HG02981 (cell line): ENCODE data around the gene TAL1.

Experiments used
- ATAC-seq: cut with Tn5 transposase; IDR thresholded peaks from one replicate; pipeline ENCODE4 v1.9.1; 2021; ENCODE audit warnings: mild to moderate bottlenecking, moderate library complexity; ENCODE audit not compliant: unreplicated experiment

Gene TAL1

GRCh38 chr1:47189844-47190508 lies 42.0 kb downstream of the TAL1 start, which contains the start of gene PDZK1IP1:
PDZK1IP1 (minus strand) TSS chr1:47190036; CDS start chr1:47189932, 104 bp downstream.
- ATAC-seq, result no peak

DNA sequence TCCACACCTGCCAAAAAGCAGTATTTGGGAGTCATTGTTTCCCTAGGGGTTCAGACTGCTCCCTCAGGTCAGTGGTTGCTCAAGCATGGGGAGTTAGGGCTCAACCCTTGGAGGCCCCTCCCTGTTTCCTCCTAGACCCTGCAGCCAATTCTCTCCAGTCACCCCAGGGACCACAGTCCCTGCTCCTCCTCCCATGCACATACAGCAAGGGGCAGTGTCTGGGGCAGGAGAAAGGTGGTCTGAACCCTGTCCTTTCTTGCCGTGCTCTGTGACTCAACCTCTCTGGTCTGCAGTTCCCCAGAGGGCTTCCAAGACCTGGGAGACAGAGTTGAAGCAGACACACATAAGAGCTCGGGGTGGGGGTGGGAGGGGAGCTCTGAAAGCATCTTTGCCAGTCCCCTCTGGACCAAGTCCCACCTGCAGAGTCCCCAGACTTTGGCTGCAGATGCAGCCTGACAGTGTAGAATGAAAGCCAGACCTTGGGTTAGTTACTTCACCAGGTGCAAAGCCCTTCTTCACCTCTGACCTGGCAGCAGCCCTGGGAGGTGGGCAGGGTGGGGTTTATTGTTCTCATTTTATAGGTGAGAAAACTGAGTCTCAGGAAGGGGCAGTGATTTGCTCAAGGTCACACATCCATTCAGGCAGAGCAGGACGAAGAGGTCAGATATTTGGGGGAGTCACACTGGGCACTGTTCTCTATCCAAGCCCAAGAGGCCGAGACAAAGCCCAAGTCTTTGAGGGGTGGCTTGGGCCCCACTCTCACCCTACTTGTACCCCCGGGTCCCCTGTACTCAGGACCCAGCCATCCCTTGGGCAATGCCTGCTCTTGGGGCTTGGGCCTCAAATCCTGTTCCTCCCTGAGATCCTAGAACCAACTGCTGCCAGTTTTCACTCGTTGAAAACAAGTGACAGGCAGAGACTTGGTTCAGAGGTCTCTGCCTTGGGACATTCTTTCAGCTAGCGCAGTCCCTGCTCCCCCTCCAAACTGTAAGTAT lies 42.9 kb downstream of the TAL1 start:
- ATAC-seq, result no peak

DNA sequence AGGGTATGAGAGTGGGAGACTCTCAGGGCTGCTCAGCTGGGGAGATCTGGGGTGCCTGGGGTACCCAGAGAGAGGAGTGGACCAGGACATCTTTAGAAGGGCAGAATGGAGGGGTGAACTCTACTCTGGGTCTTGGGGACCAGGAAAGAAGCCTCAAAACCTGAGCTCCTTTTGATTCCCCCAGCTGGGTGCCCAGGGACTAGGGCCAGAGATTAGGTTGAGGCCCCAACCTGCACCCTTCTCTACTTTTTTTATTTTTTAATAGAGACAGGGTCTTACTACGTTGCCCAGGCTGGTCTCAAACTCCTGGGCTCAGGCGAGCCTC lies 44.1 kb downstream of the TAL1 start:
- no peak for ATAC-seq

DNA sequence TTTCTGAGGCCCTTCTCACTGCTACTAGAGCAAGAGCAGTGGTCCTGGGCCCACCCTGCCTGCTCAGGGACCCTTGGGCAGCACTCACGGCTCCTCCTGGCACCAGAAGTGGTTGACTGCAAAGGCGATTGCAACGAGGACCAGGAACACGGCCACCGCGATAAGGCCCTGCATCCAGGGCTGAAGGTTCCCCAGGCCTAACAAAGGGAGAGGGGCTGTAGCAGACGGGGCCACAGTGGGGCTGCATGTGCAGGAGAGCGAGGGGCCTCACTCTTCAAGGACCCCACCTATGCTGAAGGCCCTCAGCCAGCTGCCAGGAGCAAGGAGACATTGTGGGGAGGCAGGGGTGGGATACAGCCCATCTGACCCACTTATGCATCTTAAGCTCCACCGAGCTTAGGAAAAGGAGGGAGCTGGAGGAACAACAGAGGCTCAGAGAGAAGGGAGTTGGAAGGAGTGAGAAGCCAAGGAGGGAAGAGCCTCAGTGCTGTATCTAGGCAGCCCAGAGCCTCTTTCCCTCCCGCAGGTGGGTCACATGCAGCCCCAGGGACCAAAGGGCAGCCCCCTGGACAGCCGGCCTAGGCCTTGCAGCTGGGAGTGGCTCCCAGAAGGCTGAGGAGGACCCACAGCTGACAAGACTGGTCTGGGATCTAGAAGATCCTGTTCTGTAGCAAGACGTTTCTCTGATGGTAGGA lies 44.6 kb downstream of the TAL1 start:
- no peak for ATAC-seq

DNA sequence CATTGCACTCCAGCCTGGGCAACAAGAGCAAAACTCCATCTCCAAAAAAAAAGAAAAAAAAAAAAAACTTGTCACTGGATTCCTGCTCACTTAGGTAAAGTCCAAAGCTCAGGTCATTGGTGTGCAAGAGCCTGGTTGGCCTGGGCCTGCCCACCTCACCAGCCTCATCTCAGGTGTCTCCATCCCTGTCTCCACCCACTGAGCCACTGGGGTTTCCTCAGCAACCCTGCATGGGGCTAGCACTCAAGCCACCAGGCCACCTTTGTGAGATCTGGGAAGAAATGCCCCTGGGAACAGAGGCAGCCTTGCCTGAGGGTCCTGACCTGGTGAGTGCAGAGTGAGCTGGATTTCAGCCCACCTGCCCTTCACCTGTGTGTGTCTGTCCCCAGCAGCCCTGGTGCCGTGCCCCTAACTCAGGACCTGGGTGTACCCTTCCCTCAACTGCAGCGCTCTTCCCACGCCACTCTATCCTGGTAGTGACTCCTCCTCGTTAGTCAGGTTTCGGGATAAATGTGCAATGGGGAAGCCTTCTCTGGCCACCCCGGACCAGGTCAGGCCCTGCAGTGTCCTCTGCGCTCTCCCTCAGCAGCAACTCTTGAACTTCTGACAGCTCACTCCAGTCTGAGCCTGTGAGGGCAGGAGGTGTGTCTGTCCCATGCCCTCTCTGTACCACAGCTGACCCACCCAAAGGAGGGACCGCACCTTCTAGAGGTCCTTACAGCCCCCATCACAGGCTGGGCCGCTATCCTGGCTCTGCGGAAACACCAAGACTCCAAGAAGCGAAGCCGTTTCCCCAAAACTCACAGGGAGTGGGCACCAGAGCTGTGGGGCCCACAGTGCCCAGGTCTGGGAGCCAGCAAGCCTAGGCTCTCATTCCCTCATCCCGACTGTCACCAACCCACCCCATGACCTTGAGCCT lies 45.5 kb downstream of the TAL1 start:
- ATAC-seq, result no peak

DNA sequence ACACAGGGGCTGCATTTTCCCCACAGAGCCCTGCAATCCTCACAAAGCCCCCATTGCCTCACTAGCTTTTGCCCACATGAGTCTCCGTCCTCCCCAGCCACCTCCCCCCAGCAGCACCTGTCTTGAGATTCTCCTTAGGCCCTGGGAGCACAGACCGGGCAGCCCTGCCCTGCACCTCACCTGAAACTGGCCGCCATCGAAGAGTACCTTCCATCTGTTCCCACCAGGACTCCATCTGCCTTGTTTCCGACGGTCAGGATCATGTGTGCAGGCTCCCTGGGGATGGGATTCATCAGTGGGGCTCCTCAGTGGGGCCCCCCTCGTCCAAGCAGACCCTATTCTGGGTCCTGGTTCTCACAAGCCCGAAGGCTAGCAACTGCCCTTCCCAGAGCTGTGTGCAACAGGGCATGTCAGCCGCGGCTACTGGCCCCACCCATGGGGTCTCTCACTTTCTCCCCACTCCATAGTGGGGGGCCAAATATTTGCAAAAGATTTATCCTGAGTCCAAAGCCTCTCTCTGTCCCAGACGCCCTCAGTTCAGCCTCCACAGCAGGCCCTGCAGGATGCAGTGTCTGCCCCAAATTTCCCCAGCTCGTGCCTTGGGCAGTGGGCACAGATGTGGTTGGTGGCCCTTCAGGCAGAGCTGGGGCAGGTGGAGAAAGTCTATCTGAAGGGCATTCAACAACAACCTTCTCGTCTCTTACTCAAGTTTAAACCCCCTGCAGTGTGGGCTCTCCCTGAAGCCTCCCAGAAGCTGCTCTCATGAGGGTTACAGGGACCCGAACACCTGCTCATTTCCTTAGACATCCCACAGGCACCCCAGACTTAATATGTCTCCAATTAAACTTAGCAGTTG lies 47.0 kb downstream of the TAL1 start:
- no peak for ATAC-seq

DNA sequence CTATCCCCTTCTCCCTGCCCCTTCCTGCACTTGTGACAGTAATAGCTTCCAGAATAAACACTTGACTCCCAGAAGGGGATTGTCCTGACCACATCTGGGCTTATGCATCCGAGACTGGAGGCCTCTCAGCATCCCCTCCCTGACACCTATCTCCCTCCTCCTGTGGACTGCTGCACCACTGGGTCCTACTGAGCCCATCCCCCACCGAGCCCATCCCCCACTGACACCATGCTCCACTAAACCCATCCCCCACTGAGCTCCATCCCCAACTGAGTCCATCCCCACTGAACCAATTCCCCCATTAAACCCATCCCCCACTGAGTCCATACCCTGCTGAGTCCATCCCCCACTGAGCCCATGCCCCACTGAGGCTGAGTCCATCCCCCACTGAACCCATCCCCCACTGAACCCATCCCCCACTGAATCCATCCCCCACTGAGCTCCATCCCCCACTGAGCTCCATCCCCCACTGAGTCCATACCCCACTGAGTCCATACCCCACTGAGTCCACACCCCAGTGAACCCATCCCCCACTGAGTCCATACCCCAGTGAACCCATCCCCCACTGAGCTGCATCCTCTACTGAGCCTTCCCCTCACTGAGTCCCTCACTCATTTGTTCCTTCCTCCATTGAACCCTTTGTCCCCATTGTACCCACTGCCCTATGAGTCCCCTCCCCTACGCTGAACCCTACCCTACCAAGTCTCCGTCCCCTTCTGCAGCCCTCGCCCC lies 47.8 kb downstream of the TAL1 start:
- no peak for ATAC-seq

DNA sequence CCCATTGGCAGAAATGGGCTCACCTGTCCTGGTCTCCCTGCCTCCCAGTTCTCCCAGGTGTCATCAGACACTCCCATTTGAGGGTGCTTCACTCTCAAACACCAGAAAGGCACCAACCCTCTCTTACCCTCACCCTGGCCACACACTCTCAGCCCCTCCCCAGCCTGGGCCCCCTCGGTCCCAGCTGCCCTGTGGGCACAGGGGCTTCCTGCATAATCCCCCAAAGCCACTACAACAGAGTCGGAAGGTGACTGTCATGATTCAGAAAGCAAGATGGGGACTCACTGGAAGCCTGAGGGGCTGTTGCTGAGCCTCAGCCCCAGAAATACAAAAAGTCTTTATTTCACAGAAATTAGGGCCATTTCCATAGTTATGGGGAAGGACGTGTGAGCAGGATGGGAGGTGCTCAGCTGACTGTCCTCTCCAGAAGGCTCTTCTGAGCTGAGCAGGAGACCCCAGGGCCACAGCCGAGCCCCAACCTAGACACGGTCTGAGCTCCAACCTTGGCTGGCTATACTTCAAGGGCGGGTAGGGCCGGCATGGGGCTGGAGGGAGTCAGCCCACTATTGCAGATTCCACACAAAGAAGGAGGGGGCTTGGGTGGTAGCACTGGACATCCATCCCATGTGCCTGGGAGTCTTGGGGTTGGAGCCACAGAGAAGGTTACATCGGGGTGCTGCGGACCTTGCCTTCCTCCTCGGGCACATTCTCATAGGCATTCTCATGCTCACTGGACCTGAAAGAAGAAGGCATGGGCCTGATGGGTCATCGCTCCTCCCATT lies 48.5 kb downstream of the TAL1 start:
- ATAC-seq, result no peak

DNA sequence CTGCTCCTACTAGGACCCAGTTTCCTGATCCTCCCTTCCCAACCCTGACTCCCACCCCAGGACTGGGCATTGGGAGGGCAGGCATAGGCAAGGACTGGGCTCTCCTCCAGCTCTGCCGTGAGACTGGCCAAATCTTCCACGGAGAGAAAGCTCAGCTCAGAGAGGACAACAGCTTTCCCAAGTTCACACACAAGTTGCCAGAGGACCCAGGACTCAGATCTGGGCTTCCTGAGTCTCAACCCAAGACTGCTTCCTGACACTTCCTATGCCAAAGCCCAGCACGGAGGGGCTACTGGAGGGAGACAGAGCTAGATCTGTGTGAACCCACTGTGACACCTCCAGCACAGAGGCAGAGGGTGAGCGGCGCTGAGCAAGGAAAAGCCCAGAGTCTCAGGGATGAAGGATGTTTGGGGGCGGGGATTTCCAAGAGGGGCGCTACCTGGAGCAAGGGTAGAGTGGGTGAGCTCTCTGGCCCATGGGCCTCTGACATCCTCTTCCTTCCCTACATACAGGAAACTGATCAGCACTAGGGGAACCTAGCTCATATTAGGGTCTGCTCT lies 49.3 kb downstream of the TAL1 start:
- no peak for ATAC-seq

DNA sequence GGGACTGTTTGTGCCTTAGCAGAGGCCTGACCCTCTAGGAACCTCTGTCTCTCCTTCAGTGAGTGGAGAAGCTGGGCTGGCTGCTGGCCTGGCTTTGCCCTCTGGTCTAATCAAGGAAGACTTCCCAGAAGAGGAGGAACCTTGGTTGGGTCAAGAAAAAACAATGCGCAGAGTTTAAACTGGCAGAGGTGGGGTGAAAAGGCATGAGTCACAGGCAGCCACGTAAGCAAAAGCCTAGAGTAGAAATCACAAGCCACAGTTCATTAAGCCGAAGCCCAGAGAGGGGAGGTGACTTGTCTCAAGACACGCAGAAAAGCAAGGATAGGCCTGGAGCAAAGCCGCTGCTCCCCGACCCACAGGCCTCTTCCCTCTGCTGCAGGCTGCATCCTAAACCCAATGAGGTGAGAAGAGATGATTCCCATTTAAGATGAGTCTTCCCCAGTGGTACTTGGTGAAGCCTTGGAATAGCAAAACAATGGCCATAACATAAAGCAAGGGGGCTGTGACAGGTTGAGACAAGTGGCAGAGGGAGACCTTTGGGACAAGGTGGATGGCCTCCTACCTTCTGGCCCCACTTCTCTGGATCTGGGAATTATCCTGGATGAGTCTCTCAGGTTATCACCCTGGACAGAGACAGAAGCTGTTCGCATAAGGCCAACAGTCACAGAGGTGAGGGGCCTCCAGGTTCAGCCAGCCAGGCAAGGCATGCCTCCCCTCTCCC lies 49.9 kb downstream of the TAL1 start:
- ATAC-seq, result no peak

DNA sequence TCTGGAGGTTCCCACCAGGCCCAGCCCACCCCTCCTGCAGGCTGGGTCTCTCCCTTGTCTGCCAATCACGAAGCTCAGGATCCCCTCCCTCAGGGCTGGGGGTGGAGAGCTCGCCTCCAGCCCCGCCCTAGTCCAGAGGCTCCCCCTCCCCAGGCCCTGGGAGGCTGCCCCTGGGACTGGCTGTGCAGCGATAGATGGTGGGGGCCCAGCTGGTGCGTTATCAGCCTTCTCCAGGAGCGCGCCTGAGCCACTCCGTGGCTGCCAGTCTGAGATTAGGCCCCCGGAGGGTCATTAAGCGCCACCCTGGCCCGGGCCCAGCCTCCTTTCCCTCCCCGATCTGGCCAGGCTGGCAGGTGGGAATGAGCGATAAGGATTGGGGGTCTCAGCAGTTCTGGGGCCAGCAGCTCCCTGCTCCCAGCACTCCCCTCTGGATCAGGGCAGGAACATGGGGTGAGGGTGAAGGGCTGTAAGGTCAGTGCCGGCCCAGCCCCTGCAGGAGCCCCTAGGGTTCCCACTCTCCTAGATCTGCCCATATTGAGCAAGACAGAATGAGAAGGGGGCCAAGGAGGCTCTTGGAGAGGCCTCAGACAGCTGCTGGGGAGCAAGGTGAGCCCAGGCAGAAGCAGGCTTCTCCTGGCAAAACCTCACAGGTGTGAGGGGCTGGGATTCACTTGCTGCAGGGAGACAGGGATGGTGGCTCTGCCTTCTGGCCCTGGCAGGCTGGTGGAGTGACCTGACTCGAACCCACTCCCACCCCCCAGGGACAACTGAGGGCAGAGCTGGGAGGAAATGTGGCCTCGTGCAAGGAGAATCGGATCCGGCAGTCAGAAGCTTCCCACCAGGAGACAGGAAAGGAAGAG lies 50.7 kb downstream of the TAL1 start:
- no peak for ATAC-seq

DNA sequence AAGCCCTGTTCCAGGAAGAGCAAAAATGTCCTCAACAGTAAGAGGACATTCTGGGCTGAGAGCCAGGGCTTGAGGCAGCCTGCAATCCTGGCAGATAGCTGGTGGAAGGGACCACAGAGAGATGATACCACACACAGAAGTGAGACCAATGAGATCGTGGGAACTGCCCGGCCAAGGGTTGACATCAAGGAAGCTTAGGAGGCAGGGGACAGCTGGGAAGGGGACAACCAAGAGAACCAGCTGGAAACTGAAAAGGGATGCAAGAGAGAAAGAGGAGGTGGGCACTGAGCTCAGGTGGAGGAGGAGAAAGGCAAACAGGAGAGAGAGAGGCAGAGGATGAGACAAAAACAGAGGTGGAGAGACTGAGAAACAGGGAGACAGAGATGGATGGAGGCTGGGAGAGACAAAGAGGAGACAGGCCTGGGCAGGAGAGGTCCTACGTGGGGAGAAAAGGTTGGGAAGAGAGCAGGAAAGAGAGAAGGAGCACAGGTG lies 51.4 kb downstream of the TAL1 start:
- ATAC-seq, result no peak

- no peak for ATAC-seq
Measured at GRCh38 chr1:47179988-47180563, 51.9 kb downstream of the TAL1 start.

DNA sequence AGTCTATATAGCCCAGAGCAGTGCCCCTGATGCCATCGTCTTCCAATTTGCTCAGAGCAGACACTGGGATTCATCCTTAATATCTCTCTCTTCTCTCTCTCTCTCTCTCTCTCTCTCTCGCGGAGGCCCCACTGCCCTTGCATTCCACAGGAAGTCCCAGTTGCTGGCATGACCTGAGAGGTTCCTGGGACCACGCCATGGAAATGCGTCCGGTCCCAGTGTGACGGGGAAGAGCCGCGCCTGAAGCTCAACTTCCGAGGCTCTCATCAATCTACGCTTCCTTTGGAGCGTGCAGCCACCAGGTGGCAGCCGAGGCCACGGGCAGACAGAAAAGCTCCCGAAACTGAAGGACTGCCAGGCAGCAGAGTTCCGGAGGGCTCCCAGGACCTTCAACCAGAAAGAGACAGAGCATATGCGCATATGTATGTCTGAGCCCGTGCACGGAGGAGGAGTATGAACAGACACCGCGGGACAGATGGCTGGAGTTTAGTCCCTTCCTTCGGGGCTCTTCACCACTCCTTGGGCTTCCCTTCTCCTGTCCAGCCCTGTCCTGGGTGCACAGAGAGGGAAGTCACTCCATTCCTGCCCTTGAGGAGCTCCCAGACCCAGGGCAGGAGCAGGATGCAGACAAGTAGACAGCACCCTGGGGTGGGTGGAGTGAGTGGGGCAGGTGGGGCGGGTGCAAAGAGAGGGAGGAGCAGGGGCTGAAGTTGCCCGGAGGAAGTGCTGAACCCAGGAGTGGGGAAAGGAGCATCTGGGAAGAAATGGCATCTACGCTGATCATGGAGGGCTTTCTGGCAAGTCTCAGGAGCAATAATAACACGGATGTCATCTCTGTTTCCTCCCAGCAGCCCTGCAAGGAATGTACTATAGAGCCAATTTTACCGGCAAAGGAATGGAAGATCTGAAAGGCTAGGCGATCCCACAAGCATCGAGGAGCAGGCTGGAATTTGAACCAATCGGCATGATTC lies 52.7 kb downstream of the TAL1 start:
- ATAC-seq, result peak; percentile 84

DNA sequence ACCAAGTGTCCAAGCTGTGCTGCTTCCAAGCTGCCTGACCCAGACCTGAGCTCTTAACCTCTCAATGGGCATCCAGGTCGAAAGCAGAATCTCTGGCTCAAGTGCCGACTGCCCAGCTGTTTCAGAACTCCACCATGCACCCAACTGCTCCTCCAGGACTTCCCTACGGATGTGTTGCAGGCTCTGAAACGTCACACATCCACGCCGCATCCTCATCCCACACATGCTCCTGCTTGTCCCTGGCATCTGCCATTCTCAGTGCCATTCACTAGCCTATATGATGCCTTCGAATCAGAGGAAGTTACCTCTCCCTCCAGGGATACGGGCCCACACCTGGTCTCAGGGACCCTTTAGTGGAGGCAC lies 53.4 kb downstream of the TAL1 start:
- ATAC-seq, result no peak
